HG03139 (cell line): ENCODE data around the gene SLC12A4.

ENCODE experiments used
- ATAC-seq: cut with Tn5 transposase; IDR thresholded peaks from one replicate; pipeline ENCODE4 v1.9.1; 2021; ENCODE audit not compliant: unreplicated experiment

The SLC12A4 gene

GRCh38 chr16:67902831-67903230 is 65.6 kb downstream of the SLC12A4 start:
- no peak for ATAC-seq

- no peak for ATAC-seq
These were observed 66.7 kb downstream of the SLC12A4 start for GRCh38 chr16:67901734-67902133.

DNA sequence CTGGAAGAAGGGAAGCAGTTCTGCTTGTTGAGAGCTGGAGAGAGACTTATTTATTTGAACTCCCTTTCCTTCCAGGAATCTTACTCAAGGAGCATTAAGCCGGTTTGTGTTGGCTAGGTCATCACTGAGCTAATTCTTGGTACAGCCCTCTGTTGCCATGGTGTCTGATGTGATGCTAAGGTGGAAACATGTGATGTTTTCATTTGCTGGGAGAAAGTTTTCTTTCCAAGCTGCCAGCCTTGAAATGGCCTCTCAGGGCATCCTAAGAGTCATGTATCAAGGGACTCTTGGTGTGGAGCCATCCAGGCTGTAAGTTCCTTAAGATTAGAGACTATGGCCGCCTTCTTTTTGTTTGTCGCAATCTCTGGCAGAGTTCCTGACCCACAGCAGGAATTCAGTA is 71.2 kb downstream of the SLC12A4 start:
- no peak for ATAC-seq

DNA sequence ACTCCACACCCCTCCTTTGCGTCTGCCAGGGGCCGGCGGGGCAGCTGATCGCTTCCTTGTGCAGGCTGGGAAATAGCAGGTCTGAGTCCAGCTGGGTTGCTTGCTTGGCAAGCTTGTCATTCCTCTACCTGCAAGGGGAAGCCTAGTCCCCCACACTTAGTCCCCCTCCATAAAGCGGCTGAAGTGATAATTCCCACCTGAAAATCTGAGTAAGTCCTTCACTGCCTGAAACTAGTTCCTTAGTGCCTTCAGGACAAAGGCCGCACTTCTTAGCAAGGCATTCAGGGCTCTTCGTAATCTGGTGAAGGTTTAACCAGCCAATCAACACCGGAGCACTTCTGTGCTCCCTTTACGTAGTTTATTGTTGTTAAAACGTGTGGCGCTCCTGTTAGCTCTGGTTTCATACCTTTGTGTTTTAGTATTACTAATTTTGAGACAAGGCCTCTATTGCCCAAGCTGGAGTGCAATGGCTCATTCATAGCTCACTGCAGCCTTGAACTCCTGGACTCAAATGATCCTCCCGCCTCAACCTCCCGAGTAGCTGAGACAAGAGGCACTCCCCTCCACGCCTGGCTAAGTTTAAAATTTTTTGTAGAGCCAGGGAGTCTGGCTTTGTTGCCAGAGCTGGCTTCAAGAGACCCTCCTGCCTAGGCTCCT is 74.6 kb downstream of the SLC12A4 start:
- no peak for ATAC-seq
